ENCODE data around the gene BBS1. TPM values are rescaled to one million over a fixed set of nuclear protein-coding genes. Genes with fewer than 3 reads are reported as not detected.

The BBS1 gene
- total and polyA plus RNA-seq, 4 donors, result 4.2 to 18.5 (median 8.6) TPM

DNA sequence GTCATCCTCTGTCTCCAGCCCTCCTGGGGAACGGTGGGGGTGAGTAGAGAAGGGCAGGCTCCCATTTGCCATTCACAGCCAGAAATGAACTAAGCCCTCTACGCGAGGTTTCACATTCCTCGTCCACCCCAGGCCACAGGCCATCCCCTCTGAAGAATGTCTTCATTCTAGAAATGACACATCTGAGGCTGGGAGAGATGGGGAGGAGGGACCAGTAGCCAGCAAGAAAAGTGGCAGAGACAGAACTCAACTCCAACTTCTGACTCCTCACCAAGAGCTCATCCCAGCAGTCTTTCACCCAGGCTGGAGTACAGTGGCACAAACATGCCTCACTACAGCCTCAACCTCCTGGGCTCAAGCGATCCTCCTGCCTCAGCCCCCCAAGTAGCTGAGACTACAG, 54.5 kb downstream of the BBS1 start:
- TF ChIP-seq REST (IDR thresholded peaks at IDR 0.05) (no peak), FOXA2 (IDR thresholded peaks at IDR 0.05) (no peak), YY1 (IDR thresholded peaks at IDR 0.05) (no peak), SP1 (IDR thresholded peaks at IDR 0.05) (no peak)
- TF ChIP-seq, protein P1, sequence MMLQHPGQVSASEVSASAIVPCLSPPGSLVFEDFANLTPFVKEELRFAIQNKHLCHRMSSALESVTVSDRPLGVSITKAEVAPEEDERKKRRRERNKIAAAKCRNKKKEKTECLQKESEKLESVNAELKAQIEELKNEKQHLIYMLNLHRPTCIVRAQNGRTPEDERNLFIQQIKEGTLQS (IDR thresholded peaks at IDR 0.05), result no peak
- Histone ChIP-seq H3K9ac (ENCODE audit: low read depth in 1 of 2, low read length in 2 of 2) (no peak overlapping the region), H3K27me3 (ENCODE audit: control insufficient read depth in 4 of 4, insufficient read depth in 4 of 4, low read length in 3 of 4) (no peaks in the 10 kb centered on the region), H3K4me1 (ENCODE audit: control insufficient read depth in 4 of 4, insufficient read depth in 4 of 4, low read length in 3 of 4) (peaks cover 2 to 14% (median 8%) of the 10 kb centered on the region in 4 donors), H3K4me3 (ENCODE audit: low read depth in 1 of 3, low read length in 3 of 3) (no peak overlapping the region), H3K27ac (ENCODE audit: low read depth in 1 of 2, low read length in 2 of 2) (no peak overlapping the region), H3K36me3 (ENCODE audit: control insufficient read depth in 4 of 4, insufficient read depth in 3 of 4, low read depth in 1 of 4, low read length in 3 of 4) (peaks cover 0 to 8% (median 0%) of the 10 kb centered on the region in 4 donors), H3K9me3 (ENCODE audit: control insufficient read depth in 4 of 4, low read length in 3 of 4) (no peaks in the 10 kb centered on the region)
- DNase-seq (ENCODE audit: low spot score), result no peak
- whole genome bisulfite sequencing, result 93% methylated on average over 5 of the region's 5 CpGs

- no peak overlapping the region for H3K9ac ChIP-seq (ENCODE audit: low read depth in 1 of 2, low read length in 2 of 2)
- H3K4me1 ChIP-seq (ENCODE audit: control insufficient read depth in 4 of 4, insufficient read depth in 4 of 4, low read length in 3 of 4), result peaks cover 2 to 14% (median 8%) of the 10 kb centered on the region in 4 donors
- no peaks in the 10 kb centered on the region for H3K9me3 ChIP-seq (ENCODE audit: control insufficient read depth in 4 of 4, low read length in 3 of 4)
- DNase-seq (ENCODE audit: low spot score), result no peak
- no peak overlapping the region for H3K4me3 ChIP-seq (ENCODE audit: low read depth in 1 of 3, low read length in 3 of 3)
- TF ChIP-seq SP1 (IDR thresholded peaks at IDR 0.05), result no peak
- no peak for TF ChIP-seq RAD21 (IDR thresholded peaks at IDR 0.05)
- TF ChIP-seq RXRA (IDR thresholded peaks at IDR 0.05), result no peak
- no peak for TF ChIP-seq MAX (IDR thresholded peaks at IDR 0.05)
- TF ChIP-seq HNF4A (conservative IDR thresholded peaks at IDR 0.05), result no peak
- TF ChIP-seq, protein P2, sequence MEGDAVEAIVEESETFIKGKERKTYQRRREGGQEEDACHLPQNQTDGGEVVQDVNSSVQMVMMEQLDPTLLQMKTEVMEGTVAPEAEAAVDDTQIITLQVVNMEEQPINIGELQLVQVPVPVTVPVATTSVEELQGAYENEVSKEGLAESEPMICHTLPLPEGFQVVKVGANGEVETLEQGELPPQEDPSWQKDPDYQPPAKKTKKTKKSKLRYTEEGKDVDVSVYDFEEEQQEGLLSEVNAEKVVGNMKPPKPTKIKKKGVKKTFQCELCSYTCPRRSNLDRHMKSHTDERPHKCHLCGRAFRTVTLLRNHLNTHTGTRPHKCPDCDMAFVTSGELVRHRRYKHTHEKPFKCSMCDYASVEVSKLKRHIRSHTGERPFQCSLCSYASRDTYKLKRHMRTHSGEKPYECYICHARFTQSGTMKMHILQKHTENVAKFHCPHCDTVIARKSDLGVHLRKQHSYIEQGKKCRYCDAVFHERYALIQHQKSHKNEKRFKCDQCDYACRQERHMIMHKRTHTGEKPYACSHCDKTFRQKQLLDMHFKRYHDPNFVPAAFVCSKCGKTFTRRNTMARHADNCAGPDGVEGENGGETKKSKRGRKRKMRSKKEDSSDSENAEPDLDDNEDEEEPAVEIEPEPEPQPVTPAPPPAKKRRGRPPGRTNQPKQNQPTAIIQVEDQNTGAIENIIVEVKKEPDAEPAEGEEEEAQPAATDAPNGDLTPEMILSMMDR (IDR thresholded peaks at IDR 0.05; ENCODE audit: low read depth, low read length, missing input control), result no peak
- no peak for TF ChIP-seq NR2F2 (IDR thresholded peaks at IDR 0.05)
- no peak for TF ChIP-seq YY1 (IDR thresholded peaks at IDR 0.05)
- no peak for TF ChIP-seq FOXA1 (IDR thresholded peaks at IDR 0.05)
- no peak for TF ChIP-seq EGR1 (IDR thresholded peaks at IDR 0.05; ENCODE audit: low read depth in 2 of 2)
- no peak overlapping the region for H3K27ac ChIP-seq (ENCODE audit: low read depth in 1 of 2, low read length in 2 of 2)
- WGBS, result 95% methylated on average over 8 of the region's 8 CpGs
- H3K27me3 ChIP-seq (ENCODE audit: control insufficient read depth in 4 of 4, insufficient read depth in 4 of 4, low read length in 3 of 4), result no peaks in the 10 kb centered on the region
- peaks cover 0 to 8% (median 0%) of the 10 kb centered on the region in 4 donors for H3K36me3 ChIP-seq (ENCODE audit: control insufficient read depth in 4 of 4, insufficient read depth in 3 of 4, low read depth in 1 of 4, low read length in 3 of 4)
Measured at GRCh38 chr11:66566221-66566620, 55.8 kb downstream of the BBS1 start.

GRCh38 chr11:66567787-66568123, 57.3 kb downstream of the BBS1 start:
- H3K4me1 ChIP-seq (ENCODE audit: control insufficient read depth in 4 of 4, insufficient read depth in 4 of 4, low read length in 3 of 4), result peaks cover 2 to 14% (median 8%) of the 10 kb centered on the region in 4 donors
- peak overlapping the region in 2 of 3 donors; percentile 48 to 58 for H3K4me3 ChIP-seq (ENCODE audit: low read depth in 1 of 3, low read length in 3 of 3)
- no peak overlapping the region for H3K27ac ChIP-seq (ENCODE audit: low read depth in 1 of 2, low read length in 2 of 2)
- no peaks in the 10 kb centered on the region for H3K9me3 ChIP-seq (ENCODE audit: control insufficient read depth in 4 of 4, low read length in 3 of 4)
- peaks cover 0 to 8% (median 0%) of the 10 kb centered on the region in 4 donors for H3K36me3 ChIP-seq (ENCODE audit: control insufficient read depth in 4 of 4, insufficient read depth in 3 of 4, low read depth in 1 of 4, low read length in 3 of 4)
- H3K27me3 ChIP-seq (ENCODE audit: control insufficient read depth in 4 of 4, insufficient read depth in 4 of 4, low read length in 3 of 4), result no peaks in the 10 kb centered on the region
- no peak overlapping the region for H3K9ac ChIP-seq (ENCODE audit: low read depth in 1 of 2, low read length in 2 of 2)
- no peak for DNase-seq (ENCODE audit: low spot score)
- 74% methylated on average over 15 of the region's 15 CpGs for WGBS
- TF ChIP-seq MAX (IDR thresholded peaks at IDR 0.05), result no peak
- TF ChIP-seq ZBTB33 (IDR thresholded peaks at IDR 0.05), result no peak
- TF ChIP-seq, protein P2 (IDR thresholded peaks at IDR 0.05; ENCODE audit: low read depth, low read length, missing input control), result no peak
- TF ChIP-seq EGR1 (IDR thresholded peaks at IDR 0.05; ENCODE audit: low read depth in 2 of 2), result no peak
- no peak for TF ChIP-seq TAF1 (conservative IDR thresholded peaks at IDR 0.05)
- no peak for TF ChIP-seq SP1 (IDR thresholded peaks at IDR 0.05)
- no peak for TF ChIP-seq YY1 (IDR thresholded peaks at IDR 0.05)
- no peak for TF ChIP-seq RAD21 (IDR thresholded peaks at IDR 0.05)
- no peak for TF ChIP-seq HNF4A (conservative IDR thresholded peaks at IDR 0.05)
- no peak for TF ChIP-seq NR2F2 (IDR thresholded peaks at IDR 0.05)
- no peak for TF ChIP-seq JUND (IDR thresholded peaks at IDR 0.05)
- TF ChIP-seq FOXA1 (IDR thresholded peaks at IDR 0.05), result no peak
- TF ChIP-seq FOXA2 (IDR thresholded peaks at IDR 0.05), result no peak
- TF ChIP-seq, protein P1 (IDR thresholded peaks at IDR 0.05), result no peak
